Measurements from ENCODE around the gene PRDM11. TPM values are rescaled to one million over a fixed set of nuclear protein-coding genes. Genes with fewer than 3 reads are reported as not detected.

Gene PRDM11
- total and polyA plus RNA-seq, 2 of the 4 experiments (the other 2 are of a cell fraction) = 2.2 to 2.7 TPM

DNA sequence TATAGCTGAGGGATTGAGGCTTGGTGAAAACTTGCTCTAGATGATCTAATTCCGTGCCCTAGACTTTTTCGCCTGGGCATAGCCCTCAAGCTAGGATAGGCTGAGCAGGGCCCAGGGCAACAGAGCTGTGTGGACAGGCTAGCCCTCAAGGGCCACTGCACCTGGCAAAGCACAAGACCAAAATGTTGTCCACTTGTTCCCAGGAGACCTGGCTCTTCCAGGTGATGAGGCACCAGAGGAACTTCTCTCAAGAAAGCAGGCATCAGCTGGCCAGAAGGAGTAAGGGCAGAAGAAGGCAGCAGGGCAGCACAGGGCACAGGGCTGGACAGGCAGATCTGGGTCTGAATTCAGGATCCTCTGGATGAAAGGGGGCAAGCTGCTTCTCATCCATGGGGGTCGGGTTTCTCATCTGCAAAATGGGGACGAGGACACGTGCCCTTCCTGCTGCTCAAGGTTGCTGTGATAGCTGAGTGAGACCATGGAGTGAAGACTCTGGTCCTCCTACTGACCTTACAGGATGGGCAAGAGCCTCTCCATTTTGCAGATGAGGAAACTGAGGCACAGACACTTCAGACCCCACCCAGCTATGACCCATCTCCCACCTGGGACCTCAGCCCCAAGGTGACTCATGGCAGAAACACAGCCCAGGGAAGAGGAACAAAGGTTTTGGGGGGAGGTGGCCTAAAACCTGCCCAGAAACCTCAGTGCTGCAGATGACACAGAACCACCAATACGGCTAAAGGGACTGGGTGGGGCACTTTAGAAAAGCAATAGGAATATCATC, 42.2 kb upstream of the PRDM11 start (continued):
- TF ChIP-seq, protein P1, sequence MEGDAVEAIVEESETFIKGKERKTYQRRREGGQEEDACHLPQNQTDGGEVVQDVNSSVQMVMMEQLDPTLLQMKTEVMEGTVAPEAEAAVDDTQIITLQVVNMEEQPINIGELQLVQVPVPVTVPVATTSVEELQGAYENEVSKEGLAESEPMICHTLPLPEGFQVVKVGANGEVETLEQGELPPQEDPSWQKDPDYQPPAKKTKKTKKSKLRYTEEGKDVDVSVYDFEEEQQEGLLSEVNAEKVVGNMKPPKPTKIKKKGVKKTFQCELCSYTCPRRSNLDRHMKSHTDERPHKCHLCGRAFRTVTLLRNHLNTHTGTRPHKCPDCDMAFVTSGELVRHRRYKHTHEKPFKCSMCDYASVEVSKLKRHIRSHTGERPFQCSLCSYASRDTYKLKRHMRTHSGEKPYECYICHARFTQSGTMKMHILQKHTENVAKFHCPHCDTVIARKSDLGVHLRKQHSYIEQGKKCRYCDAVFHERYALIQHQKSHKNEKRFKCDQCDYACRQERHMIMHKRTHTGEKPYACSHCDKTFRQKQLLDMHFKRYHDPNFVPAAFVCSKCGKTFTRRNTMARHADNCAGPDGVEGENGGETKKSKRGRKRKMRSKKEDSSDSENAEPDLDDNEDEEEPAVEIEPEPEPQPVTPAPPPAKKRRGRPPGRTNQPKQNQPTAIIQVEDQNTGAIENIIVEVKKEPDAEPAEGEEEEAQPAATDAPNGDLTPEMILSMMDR (conservative IDR thresholded peaks at IDR 0.05; ENCODE audit: low read depth, low read length) = no peak

DNA sequence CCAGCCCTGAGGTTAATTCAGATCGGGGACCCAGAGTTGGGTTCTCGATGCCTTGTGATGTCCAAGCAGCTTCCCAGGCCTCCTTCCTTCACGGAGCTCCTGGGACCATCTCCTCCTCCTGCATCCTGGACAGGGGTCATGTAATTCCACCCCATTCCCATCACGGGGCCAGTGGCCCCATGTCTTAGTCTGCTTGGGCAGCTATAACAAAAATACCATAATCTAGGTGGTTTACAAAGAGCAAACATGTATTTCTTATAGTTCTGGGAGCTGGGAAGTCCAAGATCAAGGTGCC, 41.7 kb upstream of the PRDM11 start:
- H3K56ac ChIP-seq (ENCODE audit: extremely low read depth, insufficient read depth, low read length) = no peak overlapping the region
- H3K36me3 ChIP-seq (ENCODE audit: control insufficient read depth, insufficient read depth, low read length) = no peaks in the 10 kb centered on the region
- WGBS, 2 experiments (ENCODE audit: extremely low coverage in 2 of 2, insufficient read length in 1 of 2) = no CpG with 5 or more reads among the region's 4 CpGs
- ATAC-seq (ENCODE audit: low read depth) (no peak), DNase-seq (no peak)
- CTCF ChIA-PET = interaction anchor here (1.4 to 5.4 kb wide), 3 partner anchors 168 to 177 kb away, joined by 10 to 70 read pairs (median 59); no protein-coding TSS in a partner anchor
- in situ Hi-C loops (cut with MboI; ENCODE audit: low sequenced_read_pairs) (loop anchor here (5.0 kb wide), 2 partner anchors 177 to 188 kb away; no protein-coding TSS in a partner anchor), intact Hi-C loops (cut with micrococcal nuclease) (loop anchor here (1.0 to 10.0 kb wide), 3 partner anchors 177 to 550 kb away; no protein-coding TSS in a partner anchor), dilution Hi-C loops (cut with HindIII; ENCODE audit: low sequenced_read_pairs, unreplicated experiment) (no loop called here)
- no peaks in the 10 kb centered on the region for H3K9me1 ChIP-seq (ENCODE audit: insufficient read depth, low read length)
- peaks cover 5% of the 10 kb centered on the region; the same call in 1 of the 2 replicates for H3K4me1 ChIP-seq (ENCODE audit: control insufficient read depth, insufficient read depth, low read length)
- no peak overlapping the region for H4K5ac ChIP-seq (ENCODE audit: low read depth, low read length)
- H2BK5ac ChIP-seq (ENCODE audit: low read depth, low read length, poor library complexity, severe bottlenecking) = no peak overlapping the region
- H3K9ac ChIP-seq (ENCODE audit: low read depth, low read length) = no peak overlapping the region
- H3K14ac ChIP-seq (replicated peaks; ENCODE audit: low read depth, low read length) = no peak overlapping the region
- H3K18ac ChIP-seq (ENCODE audit: low read depth, low read length) = no peak overlapping the region
- H3K4me3 ChIP-seq (ENCODE audit: insufficient read depth, low read depth, low read length) = no peak overlapping the region
- POLR2A ChIA-PET (ENCODE audit: unreplicated experiment) = no interaction called here
- no peak overlapping the region for H3K4ac ChIP-seq (ENCODE audit: low read depth, low read length)
- no peak overlapping the region for H2AFZ ChIP-seq (replicated peaks; ENCODE audit: low read length, poor library complexity)
- no peak overlapping the region for H4K91ac ChIP-seq (ENCODE audit: insufficient read depth, low read depth, low read length)
- no peak overlapping the region for H4K8ac ChIP-seq (ENCODE audit: low read depth in 2 of 2, low read length in 2 of 2)
- H3K9me3 ChIP-seq (ENCODE audit: control insufficient read depth, insufficient read depth, low read length) = no peaks in the 10 kb centered on the region
- H2BK120ac ChIP-seq (ENCODE audit: low read depth, low read length) = no peak overlapping the region
- no peak overlapping the region for H2AK9ac ChIP-seq (replicated peaks; ENCODE audit: low read depth, low read length, poor library complexity)
- no peak overlapping the region for H3K27ac ChIP-seq (ENCODE audit: insufficient read depth, low read length)
- BruUV-seq (replicated peaks) = no TSS peak
- H4K20me1 ChIP-seq (ENCODE audit: insufficient read depth, low read length) = peaks cover 4% of the 10 kb centered on the region; the same call in 1 of the 2 replicates
- no peak overlapping the region for H2AK5ac ChIP-seq (ENCODE audit: low read depth, low read length)
- H2BK15ac ChIP-seq (ENCODE audit: low read depth, low read length) = no peak overlapping the region
- H3K79me1 ChIP-seq (ENCODE audit: low read depth in 1 of 2, low read length in 2 of 2) = no peaks in the 10 kb centered on the region
- H3K4me2 ChIP-seq (ENCODE audit: low read depth, low read length) = no peak overlapping the region
- H3K27me3 ChIP-seq (ENCODE audit: control insufficient read depth, insufficient read depth, low read length) = peaks cover 24% of the 10 kb centered on the region
- no peak overlapping the region for H2BK20ac ChIP-seq (ENCODE audit: low read depth, low read length)
- no peak overlapping the region for H3K23ac ChIP-seq (ENCODE audit: low read depth, low read length)
- TF ChIP-seq CHD1 (IDR thresholded peaks at IDR 0.05; ENCODE audit: low read depth, low read length) (no peak), MXI1 (IDR thresholded peaks at IDR 0.05; ENCODE audit: borderline replicate concordance, low read depth, low read length) (no peak), NFE2L2 (IDR thresholded peaks at IDR 0.05; ENCODE audit: low read depth, low read length) (no peak), MAZ (IDR thresholded peaks at IDR 0.05; ENCODE audit: borderline replicate concordance, low read depth, low read length) (no peak), CEBPB (IDR thresholded peaks at IDR 0.05; ENCODE audit: low read depth, low read length) (no peak), RAD21 (IDR thresholded peaks at IDR 0.05; ENCODE audit: low read length) (no peak), BHLHE40 (IDR thresholded peaks at IDR 0.05; ENCODE audit: low read depth, low read length) (no peak)
- TF ChIP-seq, protein P2, sequence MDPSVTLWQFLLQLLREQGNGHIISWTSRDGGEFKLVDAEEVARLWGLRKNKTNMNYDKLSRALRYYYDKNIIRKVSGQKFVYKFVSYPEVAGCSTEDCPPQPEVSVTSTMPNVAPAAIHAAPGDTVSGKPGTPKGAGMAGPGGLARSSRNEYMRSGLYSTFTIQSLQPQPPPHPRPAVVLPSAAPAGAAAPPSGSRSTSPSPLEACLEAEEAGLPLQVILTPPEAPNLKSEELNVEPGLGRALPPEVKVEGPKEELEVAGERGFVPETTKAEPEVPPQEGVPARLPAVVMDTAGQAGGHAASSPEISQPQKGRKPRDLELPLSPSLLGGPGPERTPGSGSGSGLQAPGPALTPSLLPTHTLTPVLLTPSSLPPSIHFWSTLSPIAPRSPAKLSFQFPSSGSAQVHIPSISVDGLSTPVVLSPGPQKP (IDR thresholded peaks at IDR 0.05; ENCODE audit: borderline replicate concordance, low read depth, low read length) = no peak
- TF ChIP-seq, protein P3, sequence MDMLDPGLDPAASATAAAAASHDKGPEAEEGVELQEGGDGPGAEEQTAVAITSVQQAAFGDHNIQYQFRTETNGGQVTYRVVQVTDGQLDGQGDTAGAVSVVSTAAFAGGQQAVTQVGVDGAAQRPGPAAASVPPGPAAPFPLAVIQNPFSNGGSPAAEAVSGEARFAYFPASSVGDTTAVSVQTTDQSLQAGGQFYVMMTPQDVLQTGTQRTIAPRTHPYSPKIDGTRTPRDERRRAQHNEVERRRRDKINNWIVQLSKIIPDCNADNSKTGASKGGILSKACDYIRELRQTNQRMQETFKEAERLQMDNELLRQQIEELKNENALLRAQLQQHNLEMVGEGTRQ (IDR thresholded peaks at IDR 0.05; ENCODE audit: low read depth, low read length) = no peak
